Peyer's patch (tissue), 4 donors: ENCODE measurements around the gene VAV2.

Experiments
- POLR2A ChIP-seq, 2 donors: fragments of 450-650 bp; IDR thresholded peaks; one replicate each; pipeline ENCODE4 v1.5.1; 2017; ENCODE audit warnings: antibody characterized with exemption in 2 of 2, mild to moderate bottlenecking in 2 of 2, moderate library complexity in 2 of 2
- TF ChIP-seq, protein P1 (sequence below), 6 experiments: fragments of 450-650 bp in 4 of 6; fragments of 200-600 bp in 2 of 6; sonication (generic) in 1 of 6; IDR thresholded peaks; one replicate each; pipeline ENCODE4 v1.5.1; 2017 to 2019; ENCODE audit warnings: antibody characterized with exemption in 6 of 6, mild to moderate bottlenecking in 3 of 6, moderate library complexity in 1 of 6

DNA sequence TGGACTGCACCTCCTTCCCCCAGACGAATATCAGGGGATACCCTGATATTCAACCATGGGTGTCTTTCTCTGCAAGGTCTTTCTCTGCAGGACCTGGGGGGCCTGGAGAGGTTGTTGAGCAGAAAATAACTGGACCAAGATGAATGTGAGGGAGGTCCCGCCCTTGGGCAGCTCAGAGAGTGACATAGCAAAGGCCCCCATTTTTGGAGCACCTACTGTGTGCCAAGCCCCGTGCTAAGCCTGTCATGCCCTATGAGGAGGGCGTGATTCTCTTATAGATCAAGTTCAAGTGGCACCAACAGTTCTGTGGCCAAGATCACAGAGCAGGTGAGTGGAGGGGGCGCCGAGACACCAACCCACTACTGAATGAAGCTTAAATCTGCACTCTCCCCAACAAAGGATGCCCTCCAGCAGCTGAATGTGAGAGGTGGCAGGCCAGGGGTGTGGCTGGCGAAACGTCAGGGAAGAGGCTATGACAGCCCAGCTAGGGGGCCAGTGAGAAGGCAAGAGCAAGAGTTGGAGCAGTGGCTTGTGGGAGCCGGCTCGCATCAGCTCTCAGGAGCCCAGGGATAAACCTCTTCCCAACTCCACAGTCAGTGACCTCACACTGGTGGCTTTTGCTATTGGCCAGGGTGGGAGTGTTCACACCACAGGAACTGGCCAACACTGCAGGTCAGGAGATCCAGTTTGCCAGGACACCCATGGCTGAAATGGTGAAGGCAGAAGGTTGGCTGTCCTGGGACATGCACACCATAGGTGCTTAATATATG lies 259.3 kb downstream of the VAV2 start:
- TF ChIP-seq, protein P1, sequence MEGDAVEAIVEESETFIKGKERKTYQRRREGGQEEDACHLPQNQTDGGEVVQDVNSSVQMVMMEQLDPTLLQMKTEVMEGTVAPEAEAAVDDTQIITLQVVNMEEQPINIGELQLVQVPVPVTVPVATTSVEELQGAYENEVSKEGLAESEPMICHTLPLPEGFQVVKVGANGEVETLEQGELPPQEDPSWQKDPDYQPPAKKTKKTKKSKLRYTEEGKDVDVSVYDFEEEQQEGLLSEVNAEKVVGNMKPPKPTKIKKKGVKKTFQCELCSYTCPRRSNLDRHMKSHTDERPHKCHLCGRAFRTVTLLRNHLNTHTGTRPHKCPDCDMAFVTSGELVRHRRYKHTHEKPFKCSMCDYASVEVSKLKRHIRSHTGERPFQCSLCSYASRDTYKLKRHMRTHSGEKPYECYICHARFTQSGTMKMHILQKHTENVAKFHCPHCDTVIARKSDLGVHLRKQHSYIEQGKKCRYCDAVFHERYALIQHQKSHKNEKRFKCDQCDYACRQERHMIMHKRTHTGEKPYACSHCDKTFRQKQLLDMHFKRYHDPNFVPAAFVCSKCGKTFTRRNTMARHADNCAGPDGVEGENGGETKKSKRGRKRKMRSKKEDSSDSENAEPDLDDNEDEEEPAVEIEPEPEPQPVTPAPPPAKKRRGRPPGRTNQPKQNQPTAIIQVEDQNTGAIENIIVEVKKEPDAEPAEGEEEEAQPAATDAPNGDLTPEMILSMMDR (IDR thresholded peaks at IDR 0.05): no peak
- no peak for TF ChIP-seq POLR2A (IDR thresholded peaks at IDR 0.05)
